Colonic mucosa (tissue), 4 donors: ENCODE results near the gene TBC1D9. TPM values are rescaled to one million over a fixed set of nuclear protein-coding genes. Genes with fewer than 3 reads are reported as not detected.
A peak's percentile ranks its signal among the peaks of the same experiment; 100 is the strongest.

Experiments
- DNase-seq: peaks from one replicate; pipeline ENCODE4 v3.0.0-alpha.2; 2020
- H3K27ac ChIP-seq: fragments of 200-600 bp; one replicate; pipeline ENCODE4 v1.8.0; 2021
- H3K27me3 ChIP-seq: fragments of 200-600 bp; one replicate; pipeline ENCODE4 v1.8.0; 2021
- H3K36me3 ChIP-seq: fragments of 200-600 bp; one replicate; pipeline ENCODE4 v1.8.0; 2021
- H3K4me1 ChIP-seq: fragments of 200-600 bp; one replicate; pipeline ENCODE4 v1.8.0; 2021; ENCODE audit warnings: mild to moderate bottlenecking
- H3K4me3 ChIP-seq: fragments of 200-600 bp; one replicate; pipeline ENCODE4 v1.8.0; 2021
- H3K9ac ChIP-seq, 2 donors: one replicate each; pipeline ENCODE4 v1.7.0; 2013; ENCODE audit warnings: control low read depth in 2 of 2, low read depth in 2 of 2, low read length in 2 of 2
- H3K9me3 ChIP-seq: fragments of 200-600 bp; one replicate; pipeline ENCODE4 v1.8.0; 2021
- CTCF ChIP-seq: fragments of 200-600 bp; IDR thresholded peaks from one replicate; pipeline ENCODE4 v1.8.0; 2022; ENCODE audit warnings: antibody characterized with exemption, mild to moderate bottlenecking
- intact Hi-C: fragments of 100-400 bp; cut with DNase I; formaldehyde crosslinking; loops from one replicate; pipeline ENCODE4 v1.14.1; 2022
- total RNA-seq, 2 donors: library from RNA; stranded (reverse); fragmentation: NEBNext Ultra II Directional in 1 of 2; extraction: Animal tissue kit (Norgen Biotek cat#: 25700) in 1 of 2; gene quantifications; one replicate each; pipeline ENCODE4 v1.2.1, GENCODE V29; 2021
- donor health status: healthy.
- donor health status: DM: no; HTN: no; CAD: no.
- donor health status: DM: no; HTN: no; CAD: no.

The TBC1D9 gene
- total RNA-seq, 2 donors from 2014 or later: 6.8 to 11.6 TPM

GRCh38 chr4:140729344-140730049, 26.7 kb downstream of the TBC1D9 start:
- Histone ChIP-seq H3K4me1 (peaks cover 23% of the 10 kb centered on the region), H3K9ac (no peak overlapping the region), H3K27me3 (no peaks in the 10 kb centered on the region), H3K4me3 (no peak overlapping the region), H3K27ac (no peak overlapping the region), H3K36me3 (no peaks in the 10 kb centered on the region), H3K9me3 (no peaks in the 10 kb centered on the region)
- no peak for DNase-seq
- TF ChIP-seq CTCF: no peak
- intact Hi-C loops: no loop called here

- Histone ChIP-seq H3K9me3 (no peaks in the 10 kb centered on the region), H3K27me3 (no peaks in the 10 kb centered on the region), H3K4me1 (peaks cover 23% of the 10 kb centered on the region), H3K4me3 (no peak overlapping the region), H3K27ac (no peak overlapping the region), H3K9ac (no peak overlapping the region), H3K36me3 (no peaks in the 10 kb centered on the region)
- intact Hi-C loops: no loop called here
- DNase-seq: peak; percentile 53
- no peak for TF ChIP-seq CTCF
Measured at GRCh38 chr4:140726776-140727500, 29.2 kb downstream of the TBC1D9 start.

GRCh38 chr4:140725556-140725955, 30.6 kb downstream of the TBC1D9 start:
- Histone ChIP-seq H3K4me1 (peaks cover 23% of the 10 kb centered on the region), H3K27ac (no peak overlapping the region), H3K27me3 (no peaks in the 10 kb centered on the region), H3K4me3 (no peak overlapping the region), H3K36me3 (no peaks in the 10 kb centered on the region), H3K9ac (no peak overlapping the region), H3K9me3 (no peaks in the 10 kb centered on the region)
- DNase-seq: no peak
- TF ChIP-seq CTCF: no peak
- intact Hi-C loops: no loop called here

DNA sequence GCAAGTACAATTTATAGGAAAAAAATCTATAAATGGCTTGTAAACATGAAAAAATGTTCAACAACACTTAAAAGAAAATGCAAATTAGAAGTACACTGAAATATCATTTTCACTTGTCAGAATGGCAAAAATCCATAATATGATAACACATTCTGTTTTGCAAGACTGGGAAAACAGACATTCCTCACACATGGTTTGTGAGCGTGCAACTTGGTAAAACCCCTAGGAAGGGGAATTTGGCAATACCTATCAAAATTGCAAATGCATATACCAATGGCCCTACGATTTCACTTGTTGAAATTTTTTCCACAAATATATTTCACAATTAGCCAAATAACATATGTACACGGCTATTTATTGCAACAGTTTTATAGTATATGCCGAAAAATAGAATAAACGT, 31.4 kb downstream of the TBC1D9 start:
- no peak overlapping the region for H3K27ac ChIP-seq
- peaks cover 23% of the 10 kb centered on the region for H3K4me1 ChIP-seq
- DNase-seq: no peak
- H3K9ac ChIP-seq: no peak overlapping the region
- no peaks in the 10 kb centered on the region for H3K36me3 ChIP-seq
- intact Hi-C loops: no loop called here
- H3K9me3 ChIP-seq: no peaks in the 10 kb centered on the region
- no peak for TF ChIP-seq CTCF
- no peak overlapping the region for H3K4me3 ChIP-seq
- H3K27me3 ChIP-seq: no peaks in the 10 kb centered on the region

GRCh38 chr4:140720387-140721304, 35.5 kb downstream of the TBC1D9 start:
- DNase-seq: no peak
- no peaks in the 10 kb centered on the region for H3K27me3 ChIP-seq
- no peaks in the 10 kb centered on the region for H3K4me1 ChIP-seq
- TF ChIP-seq CTCF: no peak
- intact Hi-C loops: no loop called here
- no peak overlapping the region for H3K4me3 ChIP-seq
- H3K27ac ChIP-seq: peak overlapping the region; percentile 2
- no peaks in the 10 kb centered on the region for H3K36me3 ChIP-seq
- H3K9me3 ChIP-seq: no peaks in the 10 kb centered on the region
- H3K9ac ChIP-seq: no peak overlapping the region
